BLaER1 treated with 17β-estradiol and CSF1 and Interleukin-3, amounts not matched to agents 10 nM and 100 nM (cell line): ENCODE data around the gene REV1.
"Not testable (repeated sequence)": the region's sequence is repeated elsewhere in the genome, so short reads cannot be mapped to it uniquely, and the experiment has no call there.

Experiments used
- H3K27ac ChIP-seq, 11 experiments: shearing (Covaris generic); formaldehyde crosslinking; 2 replicates each; pipeline ENCODE4 v1.8.1; 2022
- H3K27me3 ChIP-seq, 11 experiments: shearing (Covaris generic); formaldehyde crosslinking; 2 replicates each; pipeline ENCODE4 v1.8.1; 2022
- H3K36me3 ChIP-seq, 11 experiments: shearing (Covaris generic); formaldehyde crosslinking; 2 replicates each; pipeline ENCODE4 v1.8.1; 2022
- H3K4me1 ChIP-seq, 10 experiments: shearing (Covaris generic); formaldehyde crosslinking; 2 replicates each; pipeline ENCODE4 v1.8.1; 2022
- H3K4me2 ChIP-seq, 11 experiments: shearing (Covaris generic); formaldehyde crosslinking; 2 replicates each; pipeline ENCODE4 v1.8.1; 2022
- H3K4me3 ChIP-seq, 10 experiments: shearing (Covaris generic); formaldehyde crosslinking; 2 replicates each; pipeline ENCODE4 v1.8.1; 2022
- H3K9ac ChIP-seq, 11 experiments: shearing (Covaris generic); formaldehyde crosslinking; 2 replicates each; pipeline ENCODE4 v1.8.1; 2022
- H3K9me3 ChIP-seq, 11 experiments: shearing (Covaris generic); formaldehyde crosslinking; replicated peaks in 1 of 11; 2 replicates each; pipeline ENCODE4 v1.8.1; 2022
- H4K20me1 ChIP-seq, 11 experiments: shearing (Covaris generic); formaldehyde crosslinking; 2 replicates each; pipeline ENCODE4 v1.8.1; 2022
- Cebpa-rat ChIP-seq, 11 experiments: shearing (Covaris generic); IDR thresholded peaks; 2 replicates each; pipeline ENCODE4 v1.8.1; 2022

REV1 gene

GRCh38 chr2:99507937-99508818, 18.4 kb upstream of the REV1 start:
- Histone ChIP-seq H3K27me3 (no peaks in the 10 kb centered on the region), H3K36me3 (no peaks in the 10 kb centered on the region), H3K4me2 (no peak overlapping the region), H3K9me3 (no peaks in the 10 kb centered on the region), H4K20me1 (no peaks in the 10 kb centered on the region), H3K27ac (no peak overlapping the region), H3K4me1 (no peaks in the 10 kb centered on the region), H3K9ac (no peak overlapping the region), H3K4me3 (no peak overlapping the region)
- no peak for TF ChIP-seq Cebpa-rat (IDR thresholded peaks at IDR 0.05)

- Histone ChIP-seq H3K4me2 (no peak overlapping the region), H3K4me1 (peaks cover 0 to 2% (median 0%) of the 10 kb centered on the region in 10 experiments; a peak in 3 of 20 replicates), H3K9me3 (no peaks in the 10 kb centered on the region), H3K4me3 (no peak overlapping the region), H4K20me1 (no peaks in the 10 kb centered on the region), H3K36me3 (no peaks in the 10 kb centered on the region), H3K27me3 (no peaks in the 10 kb centered on the region), H3K9ac (no peak overlapping the region), H3K27ac (no peak overlapping the region)
- no peak for TF ChIP-seq Cebpa-rat (IDR thresholded peaks at IDR 0.05)
These were observed 15.2 kb upstream of the REV1 start for GRCh38 chr2:99504844-99505584.

GRCh38 chr2:99503662-99504416, 14.0 kb upstream of the REV1 start:
- not testable (repeated sequence) for H3K27ac ChIP-seq, H3K9ac ChIP-seq, H3K4me3 ChIP-seq, H3K9me3 ChIP-seq, H3K4me2 ChIP-seq, H3K36me3 ChIP-seq, H3K4me1 ChIP-seq, H4K20me1 ChIP-seq, H3K27me3 ChIP-seq

- Histone ChIP-seq H3K9ac (no peak overlapping the region), H4K20me1 (no peaks in the 10 kb centered on the region), H3K4me3 (no peak overlapping the region), H3K27me3 (no peaks in the 10 kb centered on the region), H3K27ac (no peak overlapping the region), H3K36me3 (no peaks in the 10 kb centered on the region), H3K9me3 (no peaks in the 10 kb centered on the region; a peak in 1 of 22 replicates), H3K4me2 (no peak overlapping the region), H3K4me1 (peaks cover under 1 to 13% (median 4%) of the 10 kb centered on the region in 10 experiments; a peak in 14 of 20 replicates)
- no peak for TF ChIP-seq Cebpa-rat (IDR thresholded peaks at IDR 0.05)
These were observed 6.2 kb upstream of the REV1 start for GRCh38 chr2:99496021-99496420.

GRCh38 chr2:99495115-99495860, 5.5 kb upstream of the REV1 start:
- Histone ChIP-seq H3K36me3 (no peaks in the 10 kb centered on the region), H3K4me2 (no peak overlapping the region), H3K9ac (no peak overlapping the region), H3K4me1 (peaks cover 6 to 18% (median 9%) of the 10 kb centered on the region in 10 experiments; a peak in 17 of 20 replicates), H3K27me3 (no peaks in the 10 kb centered on the region), H3K4me3 (no peak overlapping the region), H3K9me3 (no peaks in the 10 kb centered on the region; a peak in 1 of 22 replicates), H3K27ac (no peak overlapping the region), H4K20me1 (no peaks in the 10 kb centered on the region)
- no peak for TF ChIP-seq Cebpa-rat (IDR thresholded peaks at IDR 0.05)

GRCh38 chr2:99492721-99493120, 2.9 kb upstream of the REV1 start:
- no peak for TF ChIP-seq Cebpa-rat (IDR thresholded peaks at IDR 0.05)
- Histone ChIP-seq H4K20me1 (peaks cover 3 to 17% (median 16%) of the 10 kb centered on the region in 11 experiments; a peak in 17 of 22 replicates), H3K9me3 (no peaks in the 10 kb centered on the region; a peak in 1 of 22 replicates), H3K4me1 (peaks cover 12 to 21% (median 18%) of the 10 kb centered on the region in 10 experiments), H3K4me2 (no peak overlapping the region), H3K27me3 (no peaks in the 10 kb centered on the region), H3K36me3 (no peaks in the 10 kb centered on the region), H3K4me3 (no peak overlapping the region), H3K9ac (no peak overlapping the region), H3K27ac (no peak overlapping the region)

GRCh38 chr2:99490623-99491461, 1.0 kb upstream of the REV1 start:
- H3K27me3 ChIP-seq: no peaks in the 10 kb centered on the region
- peaks cover 21 to 40% (median 34%) of the 10 kb centered on the region in 10 experiments for H3K4me1 ChIP-seq
- peak overlapping the region; percentile 72 to 91 (median 80) for H3K4me2 ChIP-seq
- H3K36me3 ChIP-seq: peaks cover 0 to 3% (median 1%) of the 10 kb centered on the region in 11 experiments; a peak in 3 of 22 replicates
- no peaks in the 10 kb centered on the region for H3K9me3 ChIP-seq
- peak overlapping the region; percentile 68 to 96 (median 90) for H3K4me3 ChIP-seq
- H4K20me1 ChIP-seq: peaks cover 18 to 36% (median 34%) of the 10 kb centered on the region in 11 experiments; a peak in 21 of 22 replicates
- peak overlapping the region; percentile 83 to 98 (median 95) for H3K9ac ChIP-seq
- peak overlapping the region; percentile 89 to 97 (median 94); a peak in 21 of 22 replicates for H3K27ac ChIP-seq
- 0 out of 22 replicates have a peak, but pooled peaks of 2 of the 11 experiments have one; percentile 28 to 35 for TF ChIP-seq Cebpa-rat (IDR thresholded peaks at IDR 0.05)
